ENCODE results near the gene GJB3. TPM values are rescaled to one million over a fixed set of nuclear protein-coding genes. Genes with fewer than 3 reads are reported as not detected.

The GJB3 gene
- total RNA-seq, 4 donors from 2014 or later = 204 to 314 (median 239) TPM

DNA sequence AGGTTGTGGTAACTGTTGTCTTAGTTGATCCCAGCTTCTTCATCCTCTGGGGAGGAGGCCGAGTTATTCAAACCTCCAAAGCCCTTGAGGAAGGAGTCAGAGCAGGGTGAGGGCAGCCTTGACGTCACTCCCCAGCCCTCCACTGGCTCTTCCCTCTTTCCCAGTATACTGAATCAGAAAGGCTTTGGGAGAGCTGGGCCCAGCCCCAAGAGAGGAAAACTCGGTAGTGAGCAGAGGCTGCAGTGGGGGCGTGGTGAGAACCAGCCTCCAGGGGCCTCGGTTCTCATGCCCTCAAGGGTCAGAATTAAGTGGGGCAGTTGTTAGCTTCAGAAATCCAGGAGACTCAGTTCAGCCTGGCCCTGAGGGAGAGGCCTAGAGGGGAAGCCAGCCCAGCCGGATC, 10.0 kb downstream of the GJB3 start:
- intact Hi-C loops (cut with DNase I; ENCODE audit: low total_unique reads) = no loop called here
- H3K4me3 ChIP-seq (ENCODE audit: low read depth, poor library complexity, severe bottlenecking) = no peak overlapping the region
- TF ChIP-seq POLR2A (IDR thresholded peaks at IDR 0.05) = no peak
- TF ChIP-seq, protein P1, sequence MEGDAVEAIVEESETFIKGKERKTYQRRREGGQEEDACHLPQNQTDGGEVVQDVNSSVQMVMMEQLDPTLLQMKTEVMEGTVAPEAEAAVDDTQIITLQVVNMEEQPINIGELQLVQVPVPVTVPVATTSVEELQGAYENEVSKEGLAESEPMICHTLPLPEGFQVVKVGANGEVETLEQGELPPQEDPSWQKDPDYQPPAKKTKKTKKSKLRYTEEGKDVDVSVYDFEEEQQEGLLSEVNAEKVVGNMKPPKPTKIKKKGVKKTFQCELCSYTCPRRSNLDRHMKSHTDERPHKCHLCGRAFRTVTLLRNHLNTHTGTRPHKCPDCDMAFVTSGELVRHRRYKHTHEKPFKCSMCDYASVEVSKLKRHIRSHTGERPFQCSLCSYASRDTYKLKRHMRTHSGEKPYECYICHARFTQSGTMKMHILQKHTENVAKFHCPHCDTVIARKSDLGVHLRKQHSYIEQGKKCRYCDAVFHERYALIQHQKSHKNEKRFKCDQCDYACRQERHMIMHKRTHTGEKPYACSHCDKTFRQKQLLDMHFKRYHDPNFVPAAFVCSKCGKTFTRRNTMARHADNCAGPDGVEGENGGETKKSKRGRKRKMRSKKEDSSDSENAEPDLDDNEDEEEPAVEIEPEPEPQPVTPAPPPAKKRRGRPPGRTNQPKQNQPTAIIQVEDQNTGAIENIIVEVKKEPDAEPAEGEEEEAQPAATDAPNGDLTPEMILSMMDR (IDR thresholded peaks at IDR 0.05) = no peak
- WGBS, 2 donors = 64 to 69% methylated on average over 5 to 6 of the region's 6 CpGs
- DNase-seq (ENCODE audit: low spot score in 2 of 2) = peak in 1 of 2 donors; percentile 80

DNA sequence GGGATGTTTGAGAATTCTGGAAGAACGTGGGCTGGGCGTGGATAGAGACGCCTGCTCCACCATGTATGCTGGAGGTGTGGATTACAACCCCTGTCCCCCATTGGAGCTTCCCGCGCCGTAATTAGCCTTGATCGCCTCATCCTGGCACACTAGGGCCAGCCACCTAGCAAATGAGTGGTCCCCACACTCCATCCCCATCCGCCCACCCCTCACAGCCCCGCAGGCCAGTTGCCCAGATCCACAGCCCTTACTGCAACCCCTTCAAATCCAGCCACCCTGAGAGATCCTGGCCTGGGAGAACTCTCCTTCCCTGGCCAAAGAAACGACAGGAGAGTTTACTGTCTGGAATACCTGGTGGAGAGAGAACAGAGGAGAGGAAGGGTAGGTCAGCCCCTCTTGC, 11.4 kb downstream of the GJB3 start:
- 37 to 50% methylated on average over 10 of the region's 10 CpGs for WGBS, 2 donors
- no peak overlapping the region for H3K4me3 ChIP-seq (ENCODE audit: low read depth, poor library complexity, severe bottlenecking)
- peak in 1 of 2 donors; percentile 68 for DNase-seq (ENCODE audit: low spot score in 2 of 2)
- intact Hi-C loops (cut with DNase I; ENCODE audit: low total_unique reads) = no loop called here
- no peak for TF ChIP-seq POLR2A (IDR thresholded peaks at IDR 0.05)
- TF ChIP-seq, protein P1 (IDR thresholded peaks at IDR 0.05) = no peak

DNA sequence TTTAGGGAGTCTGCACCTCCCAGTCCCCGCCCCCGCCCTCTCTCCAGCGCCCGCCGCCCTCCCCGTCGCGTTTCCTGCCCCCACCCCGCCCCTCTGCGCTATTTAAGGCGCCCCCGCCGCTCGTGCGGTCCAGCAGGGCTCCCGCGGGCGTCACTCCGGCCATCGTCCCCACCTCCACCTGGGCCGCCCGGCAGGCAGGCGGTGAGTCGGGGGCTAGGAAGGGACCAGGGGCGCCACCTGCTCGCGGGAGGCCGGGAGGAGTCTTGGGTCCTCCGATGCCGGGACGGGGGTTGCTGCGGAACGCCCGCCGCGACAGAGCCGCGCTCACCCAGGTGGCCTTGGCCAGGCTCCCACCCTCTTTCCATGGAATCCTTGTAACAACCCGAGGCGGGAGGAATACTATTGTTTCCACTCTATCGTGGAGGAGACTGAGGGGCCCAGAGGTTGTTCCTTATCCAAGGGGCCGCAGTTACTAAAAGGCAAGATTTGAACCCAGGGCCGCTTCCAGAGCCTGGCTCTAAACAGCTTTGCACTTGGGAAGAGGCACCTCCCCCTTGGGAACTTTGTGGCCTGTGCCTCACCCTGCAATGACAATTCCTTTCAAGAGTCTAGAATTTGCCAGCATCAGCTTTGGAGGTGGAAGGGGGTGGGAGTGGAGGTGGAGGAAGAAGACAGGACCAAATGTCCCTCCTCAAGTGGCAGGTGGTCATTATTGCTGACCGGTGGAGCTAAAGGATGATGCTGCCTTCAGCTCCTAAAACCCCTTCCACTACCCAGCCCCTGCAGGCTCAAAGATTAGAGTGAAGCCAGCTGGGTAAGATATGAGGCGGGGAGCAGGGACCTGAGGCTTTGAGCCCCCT, 12.1 kb downstream of the GJB3 start, which contains the start of gene GJA4:
Gene GJA4, plus strand, starts transcription at position 132 of the 860 bp plus-strand sequence. CDS start 1,215 bp downstream, outside the sequence.
- no peak for TF ChIP-seq POLR2A (IDR thresholded peaks at IDR 0.05)
- TF ChIP-seq, protein P1 (IDR thresholded peaks at IDR 0.05) = no peak
- intact Hi-C loops (cut with DNase I; ENCODE audit: low total_unique reads) = no loop called here
- 19 to 24% methylated on average over 9 to 17 of the region's 45 CpGs for WGBS, 2 donors
- DNase-seq (ENCODE audit: low spot score in 2 of 2) = peak in 1 of 2 donors; percentile 62
- H3K4me3 ChIP-seq (ENCODE audit: low read depth, poor library complexity, severe bottlenecking) = no peak within 1 kb of the TSS

DNA sequence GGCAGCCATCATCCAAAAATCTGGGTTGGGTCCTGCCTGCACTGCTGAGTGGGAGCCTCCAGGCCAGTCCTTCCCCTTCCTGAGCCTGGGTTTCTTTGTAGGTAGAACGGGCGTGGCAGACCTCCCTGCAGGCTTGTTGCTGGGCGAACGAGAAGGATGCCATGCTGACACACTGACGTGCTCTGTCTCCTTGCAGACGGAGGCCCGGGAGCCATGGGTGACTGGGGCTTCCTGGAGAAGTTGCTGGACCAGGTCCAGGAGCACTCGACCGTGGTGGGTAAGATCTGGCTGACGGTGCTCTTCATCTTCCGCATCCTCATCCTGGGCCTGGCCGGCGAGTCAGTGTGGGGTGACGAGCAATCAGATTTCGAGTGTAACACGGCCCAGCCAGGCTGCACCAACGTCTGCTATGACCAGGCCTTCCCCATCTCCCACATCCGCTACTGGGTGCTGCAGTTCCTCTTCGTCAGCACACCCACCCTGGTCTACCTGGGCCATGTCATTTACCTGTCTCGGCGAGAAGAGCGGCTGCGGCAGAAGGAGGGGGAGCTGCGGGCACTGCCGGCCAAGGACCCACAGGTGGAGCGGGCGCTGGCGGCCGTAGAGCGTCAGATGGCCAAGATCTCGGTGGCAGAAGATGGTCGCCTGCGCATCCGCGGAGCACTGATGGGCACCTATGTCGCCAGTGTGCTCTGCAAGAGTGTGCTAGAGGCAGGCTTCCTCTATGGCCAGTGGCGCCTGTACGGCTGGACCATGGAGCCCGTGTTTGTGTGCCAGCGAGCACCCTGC, 13.2 kb downstream of the GJB3 start:
- DNase-seq (ENCODE audit: low spot score in 2 of 2) = peak in 1 of 2 donors; percentile 83
- TF ChIP-seq POLR2A (IDR thresholded peaks at IDR 0.05) = no peak
- intact Hi-C loops (cut with DNase I; ENCODE audit: low total_unique reads) = no loop called here
- WGBS, 2 donors = 80 to 90% methylated on average over 40 of the region's 40 CpGs
- H3K4me3 ChIP-seq (ENCODE audit: low read depth, poor library complexity, severe bottlenecking) = no peak overlapping the region

DNA sequence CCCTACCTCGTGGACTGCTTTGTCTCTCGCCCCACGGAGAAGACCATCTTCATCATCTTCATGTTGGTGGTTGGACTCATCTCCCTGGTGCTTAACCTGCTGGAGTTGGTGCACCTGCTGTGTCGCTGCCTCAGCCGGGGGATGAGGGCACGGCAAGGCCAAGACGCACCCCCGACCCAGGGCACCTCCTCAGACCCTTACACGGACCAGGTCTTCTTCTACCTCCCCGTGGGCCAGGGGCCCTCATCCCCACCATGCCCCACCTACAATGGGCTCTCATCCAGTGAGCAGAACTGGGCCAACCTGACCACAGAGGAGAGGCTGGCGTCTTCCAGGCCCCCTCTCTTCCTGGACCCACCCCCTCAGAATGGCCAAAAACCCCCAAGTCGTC, 13.8 kb downstream of the GJB3 start:
- no peak for TF ChIP-seq POLR2A (IDR thresholded peaks at IDR 0.05)
- TF ChIP-seq, protein P1 (IDR thresholded peaks at IDR 0.05) = no peak
- H3K4me3 ChIP-seq (ENCODE audit: low read depth, poor library complexity, severe bottlenecking) = no peak overlapping the region
- WGBS, 2 donors = 85 to 93% methylated on average over 11 to 12 of the region's 12 CpGs
- intact Hi-C loops (cut with DNase I; ENCODE audit: low total_unique reads) = no loop called here
- peak in 1 of 2 donors; percentile 76 for DNase-seq (ENCODE audit: low spot score in 2 of 2)

DNA sequence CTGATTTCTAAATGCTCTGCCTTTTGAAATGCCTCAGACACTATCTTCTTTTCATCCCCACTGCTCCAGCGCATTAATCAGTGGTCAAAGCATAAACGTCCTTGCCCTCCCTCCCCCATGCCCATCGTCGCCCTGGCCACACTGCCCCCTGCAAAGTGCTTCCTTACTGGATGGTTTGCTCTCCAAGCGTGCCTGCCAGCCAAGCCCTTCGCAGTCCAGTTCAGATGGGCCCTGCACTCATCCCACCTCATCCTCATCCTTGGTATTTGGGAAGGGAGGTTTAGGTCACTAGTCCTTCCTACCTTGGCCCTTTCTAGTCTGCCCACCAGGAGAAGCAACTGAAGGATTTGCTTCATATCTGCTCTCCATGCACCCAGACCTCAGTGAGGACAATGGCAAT, 14.9 kb downstream of the GJB3 start:
- TF ChIP-seq, protein P1 (IDR thresholded peaks at IDR 0.05) = no peak
- TF ChIP-seq POLR2A (IDR thresholded peaks at IDR 0.05) = no peak
- no peak overlapping the region for H3K4me3 ChIP-seq (ENCODE audit: low read depth, poor library complexity, severe bottlenecking)
- intact Hi-C loops (cut with DNase I; ENCODE audit: low total_unique reads) = no loop called here
- WGBS, 2 donors = 80 to 86% methylated on average over 6 of the region's 6 CpGs
- DNase-seq (ENCODE audit: low spot score in 2 of 2) = peak in 1 of 2 donors; percentile 59

Measured in lower leg skin (tissue), 4 donors.